Activated naive CD4-positive, alpha-beta T cell treated with anti-CD3 and anti-CD28 coated beads, Interleukin-2, amount 10 ng/mL, durations not matched to agents 7 days and 5 days (primary cell): Measurements from ENCODE around the gene FNDC3B.

ENCODE experiments used
- CTCF ChIA-PET: fragments of 350-600 bp; sonication (Branson Sonifier 250); formaldehyde crosslinking; loops from one replicate; lab custom pipeline; 2021; ENCODE audit warnings: antibody characterized with exemption; lab: Charles Lee
- DNase-seq: peaks from one replicate; pipeline ENCODE4 v3.0.0-alpha.2; 2020
- H3K27ac Mint-ChIP-seq: one replicate; pipeline ENCODE4 v1.8.0; 2021; ENCODE audit warnings: mild to moderate bottlenecking, moderate library complexity, mixed read lengths
- H3K27me3 Mint-ChIP-seq: one replicate; pipeline ENCODE4 v1.8.0; 2021; ENCODE audit warnings: mild to moderate bottlenecking, mixed read lengths
- H3K36me3 Mint-ChIP-seq: one replicate; pipeline ENCODE4 v1.8.0; 2021; ENCODE audit warnings: mixed read lengths
- H3K4me1 Mint-ChIP-seq: one replicate; pipeline ENCODE4 v1.8.0; 2021; ENCODE audit warnings: mixed read lengths
- H3K4me3 Mint-ChIP-seq: one replicate; pipeline ENCODE4 v1.8.0; 2021; ENCODE audit warnings: mild to moderate bottlenecking, moderate library complexity, mixed read lengths
- H3K9me3 Mint-ChIP-seq: one replicate; pipeline ENCODE4 v1.8.0; 2021; ENCODE audit warnings: mixed read lengths

FNDC3B gene

DNA sequence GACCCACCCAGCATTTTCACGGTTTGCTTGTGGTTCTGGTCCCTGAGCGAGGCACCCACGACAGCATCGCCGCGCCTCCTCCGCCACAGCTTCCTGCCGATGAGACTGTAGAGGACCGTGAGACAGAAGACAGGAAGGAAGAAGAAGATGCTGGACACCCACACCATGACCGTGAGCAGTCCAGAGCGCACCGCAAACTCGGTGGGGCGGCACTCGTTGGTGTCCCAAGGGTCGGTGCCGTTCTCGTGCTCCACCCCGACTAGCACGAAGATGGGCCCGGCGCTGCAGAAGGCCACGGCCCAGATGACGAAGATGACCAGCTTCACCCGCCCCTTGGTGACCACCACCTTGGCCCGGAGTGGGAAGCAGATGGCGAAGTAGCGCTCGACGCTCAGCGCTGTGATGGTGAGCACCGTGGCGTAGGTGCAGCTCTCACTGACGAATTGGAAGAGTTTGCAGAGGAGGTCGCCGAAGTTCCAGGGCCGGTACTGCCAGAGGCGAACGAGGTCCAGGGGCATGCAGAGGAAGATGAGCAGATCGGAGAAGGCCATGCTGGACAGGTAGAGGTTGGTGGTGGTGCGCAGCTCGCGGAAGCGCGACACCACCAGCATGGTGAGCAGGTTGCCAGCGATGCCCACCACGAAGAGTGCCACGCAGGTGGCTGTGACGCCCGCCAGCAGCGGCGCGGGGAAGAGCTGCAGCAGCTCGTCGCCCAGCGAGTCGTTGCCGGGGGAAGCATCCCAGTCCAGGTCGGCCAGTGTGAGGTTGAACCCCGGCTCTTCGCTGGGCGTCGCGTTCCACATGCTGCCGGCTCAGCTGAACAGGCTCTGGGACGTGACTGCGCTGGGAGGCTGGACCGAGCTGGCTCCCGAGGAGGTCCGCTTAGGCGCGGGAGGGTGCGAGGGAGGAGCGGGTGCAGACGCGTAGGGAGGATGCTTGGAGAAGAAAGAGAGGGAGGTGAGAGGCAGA, 408.5 kb downstream of the FNDC3B start, which contains the start of gene GHSR:
Gene GHSR, minus strand, starts transcription at position 846 of the 969 bp plus-strand sequence. Its CDS starts 43 bp downstream, at position 803.
- Mint-ChIP-seq H3K9me3 (no peaks in the 10 kb centered on the region), H3K36me3 (peaks cover 9% of the 10 kb centered on the region), H3K27ac (no peak within 1 kb of the TSS), H3K4me3 (peak within 1 kb of the TSS; percentile 34), H3K4me1 (peaks cover 24% of the 10 kb centered on the region), H3K27me3 (peaks cover 67% of the 10 kb centered on the region)
- CTCF ChIA-PET, result interaction anchor here (1.0 to 3.3 kb wide), 3 partner anchors 11 to 175 kb away, joined by 3 to 9 read pairs (median 5); no protein-coding TSS in a partner anchor
- no peak for DNase-seq

- Mint-ChIP-seq H3K9me3 (no peaks in the 10 kb centered on the region), H3K27ac (no peak overlapping the region), H3K27me3 (peaks cover 67% of the 10 kb centered on the region), H3K4me3 (no peak overlapping the region), H3K4me1 (peaks cover 24% of the 10 kb centered on the region), H3K36me3 (peaks cover 9% of the 10 kb centered on the region)
- DNase-seq, result no peak
- CTCF ChIA-PET, result interaction anchor here (1.0 to 3.3 kb wide), 2 partner anchors 10 to 174 kb away, joined by 3 to 9 read pairs; no protein-coding TSS in a partner anchor
Measured at GRCh38 chr3:172448661-172449465, 409.5 kb downstream of the FNDC3B start.

DNA sequence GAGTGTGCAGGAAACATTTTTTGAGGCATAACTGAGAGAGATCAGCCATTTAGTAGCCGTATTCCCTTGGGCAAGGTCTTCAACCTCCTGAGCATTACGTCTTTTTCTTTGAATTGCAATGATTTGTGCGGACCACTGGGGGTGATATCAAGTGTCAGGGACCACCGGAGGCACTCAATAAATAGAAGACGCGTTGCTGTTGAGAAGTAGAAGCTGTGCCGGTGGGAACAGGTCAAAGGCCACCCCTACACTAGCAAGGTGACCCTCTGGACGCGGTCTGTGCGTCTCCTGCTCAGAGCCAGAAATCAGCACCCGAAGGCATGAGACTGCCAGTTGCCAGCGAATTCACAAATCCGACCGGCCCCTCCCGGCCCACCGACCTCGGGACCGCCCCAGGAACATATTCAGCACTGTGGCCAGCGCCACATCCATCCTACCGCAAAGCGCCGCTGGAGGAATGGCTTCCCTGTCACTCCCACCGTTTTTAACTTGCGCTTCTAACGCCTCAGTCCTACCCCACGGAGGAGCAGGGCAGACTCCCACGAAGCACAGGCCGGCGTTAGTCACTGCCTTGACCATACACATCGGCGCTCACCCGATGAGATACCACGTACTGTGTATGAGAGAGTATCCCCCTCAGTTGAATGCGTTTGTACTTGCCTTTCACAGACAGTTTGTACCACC, 410.2 kb downstream of the FNDC3B start:
- Mint-ChIP-seq H3K9me3 (no peaks in the 10 kb centered on the region), H3K27me3 (peaks cover 67% of the 10 kb centered on the region), H3K27ac (no peak overlapping the region), H3K4me3 (no peak overlapping the region), H3K4me1 (peaks cover 24% of the 10 kb centered on the region), H3K36me3 (peaks cover 9% of the 10 kb centered on the region)
- CTCF ChIA-PET, result interaction anchor here (3.3 kb wide), 1 partner anchor 9 kb away, joined by 9 read pairs; no protein-coding TSS in a partner anchor
- peak; percentile 51 for DNase-seq
